Stimulated activated CD4-positive, alpha-beta T cell treated with anti-CD3 and anti-CD28 coated beads, TNF-alpha, amount 100 ng/mL, for 1 hour (primary cell): ENCODE measurements around the gene CDC5L.

Source experiments
- DNase-seq, 3 donors: peaks; one replicate each; pipeline ENCODE4 v3.0.0-alpha.2; 2020; ENCODE audit warnings: low read depth in 3 of 3, low spot score in 1 of 3

The CDC5L gene

GRCh38 chr6:44373787-44374186 lies 13.7 kb upstream of the CDC5L start:
- DNase-seq, result no peak

GRCh38 chr6:44375071-44375470 lies 12.4 kb upstream of the CDC5L start:
- DNase-seq, result no peak

- DNase-seq, result no peak
These were observed 10.0 kb upstream of the CDC5L start for GRCh38 chr6:44377484-44377883.

GRCh38 chr6:44377971-44378370 lies 9.5 kb upstream of the CDC5L start:
- DNase-seq, result no peak

GRCh38 chr6:44381739-44382138 lies 5.8 kb upstream of the CDC5L start:
- no peak for DNase-seq

GRCh38 chr6:44386364-44386928 lies 1.1 kb upstream of the CDC5L start:
- no peak for DNase-seq

- no peak for DNase-seq
These were observed 569 bp upstream of the CDC5L start for GRCh38 chr6:44386929-44387345.

GRCh38 chr6:44388135-44388487 lies 605 bp downstream of the CDC5L start:
- DNase-seq, result no peak

- DNase-seq, result no peak
These were observed 1.4 kb downstream of the CDC5L start for GRCh38 chr6:44388887-44389286.

- DNase-seq, result no peak
These were observed 2.7 kb downstream of the CDC5L start for GRCh38 chr6:44390158-44390683.

- DNase-seq, result no peak
These were observed 8.0 kb downstream of the CDC5L start for GRCh38 chr6:44395501-44395900.

- DNase-seq, result no peak
These were observed 9.5 kb downstream of the CDC5L start for GRCh38 chr6:44396968-44397367.

- no peak for DNase-seq
These were observed 10.1 kb downstream of the CDC5L start for GRCh38 chr6:44397424-44398164.

GRCh38 chr6:44399991-44400390 lies 12.5 kb downstream of the CDC5L start:
- DNase-seq, result no peak

- DNase-seq, result no peak
These were observed 13.1 kb downstream of the CDC5L start for GRCh38 chr6:44400572-44400971.

- DNase-seq, result no peak
These were observed 13.6 kb downstream of the CDC5L start for GRCh38 chr6:44401138-44401537.

- DNase-seq, result no peak
These were observed 16.7 kb downstream of the CDC5L start for GRCh38 chr6:44404022-44404714.

GRCh38 chr6:44404715-44405099 lies 17.2 kb downstream of the CDC5L start:
- DNase-seq, result no peak

- no peak for DNase-seq
These were observed 20.6 kb downstream of the CDC5L start for GRCh38 chr6:44407951-44408670.

- DNase-seq, result no peak
These were observed 21.8 kb downstream of the CDC5L start for GRCh38 chr6:44409207-44409794.

- no peak for DNase-seq
These were observed 22.9 kb downstream of the CDC5L start for GRCh38 chr6:44410363-44410762.
